GM12892 (cell line): Measurements from ENCODE around the gene APOLD1.

Source experiments
- POLR2A ChIP-seq: IDR thresholded peaks from 2 replicates; pipeline ENCODE4 v1.6.1; 2011; ENCODE audit warnings: low read depth, low read length, control low read depth
- POLR2AphosphoS5 ChIP-seq: IDR thresholded peaks from 2 replicates; pipeline ENCODE4 v1.6.1; 2011; ENCODE audit warnings: low read depth, low read length, control low read depth

GRCh38 chr12:12777092-12777491 lies 8.4 kb upstream of the APOLD1 start:
- TF ChIP-seq POLR2A (no peak), POLR2AphosphoS5 (no peak)
